H1 (cell line): ENCODE results near the gene SHANK2. TPM values are rescaled to one million over a fixed set of nuclear protein-coding genes. Genes with fewer than 3 reads are reported as not detected.

Experiments
- BACH1 ChIP-seq: IDR thresholded peaks from 2 replicates; pipeline ENCODE4 v1.6.1; 2012; ENCODE audit warnings: low read length, improper control_type of control experiment
- CREB1 ChIP-seq: IDR thresholded peaks from 2 replicates; pipeline ENCODE4 v1.6.1; 2012; ENCODE audit warnings: inconsistent platforms
- EP300 ChIP-seq, 2 experiments: IDR thresholded peaks; 1 replicate in 1 of 2; 2 replicates in 1 of 2; pipeline ENCODE4 v1.6.1; 2011 to 2012; ENCODE audit warnings: low read depth in 2 of 2, low read length in 2 of 2, mild to moderate bottlenecking in 2 of 2, borderline replicate concordance in 1 of 2, inconsistent platforms in 1 of 2, moderate library complexity in 1 of 2
- JUND ChIP-seq: IDR thresholded peaks from 2 replicates; pipeline ENCODE4 v1.6.1; 2011; ENCODE audit warnings: mild to moderate bottlenecking, improper control_type of control experiment, low read length
- POLR2AphosphoS5 ChIP-seq: IDR thresholded peaks from 2 replicates; pipeline ENCODE4 v1.6.1; 2011; ENCODE audit warnings: low read depth, low read length
- POU5F1 ChIP-seq: IDR thresholded peaks from 2 replicates; pipeline ENCODE4 v1.6.1; 2011; ENCODE audit warnings: low read depth, mild to moderate bottlenecking, low read length, moderate library complexity
- RAD21 ChIP-seq, 2 experiments: IDR thresholded peaks in 1 of 2; conservative IDR thresholded peaks in 1 of 2; 2 replicates each; pipeline ENCODE4 v1.6.1; 2011; ENCODE audit warnings: low read depth in 2 of 2, low read length in 2 of 2, improper control_type of control experiment in 1 of 2, inconsistent platforms in 1 of 2, mild to moderate bottlenecking in 1 of 2, moderate library complexity in 1 of 2
- RBBP5 ChIP-seq: IDR thresholded peaks from 2 replicates; pipeline ENCODE4 v1.7.1; 2012; ENCODE audit warnings: low read depth, mild to moderate bottlenecking, inconsistent platforms, low read length, moderate library complexity, borderline replicate concordance
- SP2 ChIP-seq: IDR thresholded peaks from 2 replicates; pipeline ENCODE4 v1.6.1; 2012; ENCODE audit warnings: mild to moderate bottlenecking, low read length, inconsistent platforms
- TAF7 ChIP-seq: optimal IDR thresholded peaks from 2 replicates; pipeline ENCODE3; 2011; ENCODE audit warnings: low read depth, mild to moderate bottlenecking, inconsistent platforms, low read length, moderate library complexity, borderline replicate concordance
- TEAD4 ChIP-seq: IDR thresholded peaks from 2 replicates; pipeline ENCODE4 v1.6.1; 2012; ENCODE audit warnings: low read depth, low read length, inconsistent platforms, mixed read lengths
- polyA plus RNA-seq, 7 experiments: library from polyadenylated mRNA; depleted of rRNA in 3 of 7; stranded (reverse) in 5 of 7; unstranded in 2 of 7; fragments of >200 nt in 5 of 7; fragments of 200-250 nt in 2 of 7; gene quantifications; 1 replicate in 5 of 7; 2 replicates in 1 of 7; 4 replicates in 1 of 7; pipeline versions ENCODE4 v1.2.1 to v1.2.3, GENCODE V29; 2011 to 2013; ENCODE audit warnings: missing spikeins in 2 of 7, mixed read lengths in 2 of 7
- total RNA-seq: library from RNA; stranded (reverse); fragmentation: NEBNext Ultra II Directional; extraction: Animal tissue kit (Norgen Biotek cat#: 25700); gene quantifications from 2 replicates; pipeline ENCODE4 v1.2.1, GENCODE V29; 2021
- TF ChIP-seq, protein P1 (sequence below): fragments of 300-600 bp; sonication (generic); IDR thresholded peaks from 2 replicates; pipeline ENCODE4 v1.7.1; 2012; ENCODE audit warnings: low read length, moderate library complexity, mild to moderate bottlenecking, inconsistent platforms; ENCODE audit not compliant: insufficient replicate concordance

The SHANK2 gene
- total and polyA plus RNA-seq, 2 of the 8 experiments (the other 6 are each of a cell fraction or from before 2014, with no cell fraction given), result 10.1 to 54.2 TPM

DNA sequence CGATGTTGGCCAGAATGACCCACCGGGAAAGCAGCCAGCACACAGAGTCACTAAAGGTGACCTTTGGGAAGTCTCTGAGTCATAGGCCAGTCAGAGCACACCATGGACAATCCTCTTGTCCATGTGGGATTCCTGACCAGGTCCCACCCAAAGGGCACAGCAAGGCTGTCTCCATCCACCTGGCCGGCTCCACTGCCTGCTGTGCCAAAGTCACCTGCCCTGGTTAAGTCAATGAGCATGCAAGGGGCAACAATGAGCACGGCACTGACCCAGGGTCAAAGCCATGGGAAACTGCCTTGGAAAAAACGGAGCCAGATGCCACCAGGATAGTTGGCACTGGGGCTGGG lies 49.8 kb downstream of the SHANK2 start (continued):
- TF ChIP-seq, protein P1, sequence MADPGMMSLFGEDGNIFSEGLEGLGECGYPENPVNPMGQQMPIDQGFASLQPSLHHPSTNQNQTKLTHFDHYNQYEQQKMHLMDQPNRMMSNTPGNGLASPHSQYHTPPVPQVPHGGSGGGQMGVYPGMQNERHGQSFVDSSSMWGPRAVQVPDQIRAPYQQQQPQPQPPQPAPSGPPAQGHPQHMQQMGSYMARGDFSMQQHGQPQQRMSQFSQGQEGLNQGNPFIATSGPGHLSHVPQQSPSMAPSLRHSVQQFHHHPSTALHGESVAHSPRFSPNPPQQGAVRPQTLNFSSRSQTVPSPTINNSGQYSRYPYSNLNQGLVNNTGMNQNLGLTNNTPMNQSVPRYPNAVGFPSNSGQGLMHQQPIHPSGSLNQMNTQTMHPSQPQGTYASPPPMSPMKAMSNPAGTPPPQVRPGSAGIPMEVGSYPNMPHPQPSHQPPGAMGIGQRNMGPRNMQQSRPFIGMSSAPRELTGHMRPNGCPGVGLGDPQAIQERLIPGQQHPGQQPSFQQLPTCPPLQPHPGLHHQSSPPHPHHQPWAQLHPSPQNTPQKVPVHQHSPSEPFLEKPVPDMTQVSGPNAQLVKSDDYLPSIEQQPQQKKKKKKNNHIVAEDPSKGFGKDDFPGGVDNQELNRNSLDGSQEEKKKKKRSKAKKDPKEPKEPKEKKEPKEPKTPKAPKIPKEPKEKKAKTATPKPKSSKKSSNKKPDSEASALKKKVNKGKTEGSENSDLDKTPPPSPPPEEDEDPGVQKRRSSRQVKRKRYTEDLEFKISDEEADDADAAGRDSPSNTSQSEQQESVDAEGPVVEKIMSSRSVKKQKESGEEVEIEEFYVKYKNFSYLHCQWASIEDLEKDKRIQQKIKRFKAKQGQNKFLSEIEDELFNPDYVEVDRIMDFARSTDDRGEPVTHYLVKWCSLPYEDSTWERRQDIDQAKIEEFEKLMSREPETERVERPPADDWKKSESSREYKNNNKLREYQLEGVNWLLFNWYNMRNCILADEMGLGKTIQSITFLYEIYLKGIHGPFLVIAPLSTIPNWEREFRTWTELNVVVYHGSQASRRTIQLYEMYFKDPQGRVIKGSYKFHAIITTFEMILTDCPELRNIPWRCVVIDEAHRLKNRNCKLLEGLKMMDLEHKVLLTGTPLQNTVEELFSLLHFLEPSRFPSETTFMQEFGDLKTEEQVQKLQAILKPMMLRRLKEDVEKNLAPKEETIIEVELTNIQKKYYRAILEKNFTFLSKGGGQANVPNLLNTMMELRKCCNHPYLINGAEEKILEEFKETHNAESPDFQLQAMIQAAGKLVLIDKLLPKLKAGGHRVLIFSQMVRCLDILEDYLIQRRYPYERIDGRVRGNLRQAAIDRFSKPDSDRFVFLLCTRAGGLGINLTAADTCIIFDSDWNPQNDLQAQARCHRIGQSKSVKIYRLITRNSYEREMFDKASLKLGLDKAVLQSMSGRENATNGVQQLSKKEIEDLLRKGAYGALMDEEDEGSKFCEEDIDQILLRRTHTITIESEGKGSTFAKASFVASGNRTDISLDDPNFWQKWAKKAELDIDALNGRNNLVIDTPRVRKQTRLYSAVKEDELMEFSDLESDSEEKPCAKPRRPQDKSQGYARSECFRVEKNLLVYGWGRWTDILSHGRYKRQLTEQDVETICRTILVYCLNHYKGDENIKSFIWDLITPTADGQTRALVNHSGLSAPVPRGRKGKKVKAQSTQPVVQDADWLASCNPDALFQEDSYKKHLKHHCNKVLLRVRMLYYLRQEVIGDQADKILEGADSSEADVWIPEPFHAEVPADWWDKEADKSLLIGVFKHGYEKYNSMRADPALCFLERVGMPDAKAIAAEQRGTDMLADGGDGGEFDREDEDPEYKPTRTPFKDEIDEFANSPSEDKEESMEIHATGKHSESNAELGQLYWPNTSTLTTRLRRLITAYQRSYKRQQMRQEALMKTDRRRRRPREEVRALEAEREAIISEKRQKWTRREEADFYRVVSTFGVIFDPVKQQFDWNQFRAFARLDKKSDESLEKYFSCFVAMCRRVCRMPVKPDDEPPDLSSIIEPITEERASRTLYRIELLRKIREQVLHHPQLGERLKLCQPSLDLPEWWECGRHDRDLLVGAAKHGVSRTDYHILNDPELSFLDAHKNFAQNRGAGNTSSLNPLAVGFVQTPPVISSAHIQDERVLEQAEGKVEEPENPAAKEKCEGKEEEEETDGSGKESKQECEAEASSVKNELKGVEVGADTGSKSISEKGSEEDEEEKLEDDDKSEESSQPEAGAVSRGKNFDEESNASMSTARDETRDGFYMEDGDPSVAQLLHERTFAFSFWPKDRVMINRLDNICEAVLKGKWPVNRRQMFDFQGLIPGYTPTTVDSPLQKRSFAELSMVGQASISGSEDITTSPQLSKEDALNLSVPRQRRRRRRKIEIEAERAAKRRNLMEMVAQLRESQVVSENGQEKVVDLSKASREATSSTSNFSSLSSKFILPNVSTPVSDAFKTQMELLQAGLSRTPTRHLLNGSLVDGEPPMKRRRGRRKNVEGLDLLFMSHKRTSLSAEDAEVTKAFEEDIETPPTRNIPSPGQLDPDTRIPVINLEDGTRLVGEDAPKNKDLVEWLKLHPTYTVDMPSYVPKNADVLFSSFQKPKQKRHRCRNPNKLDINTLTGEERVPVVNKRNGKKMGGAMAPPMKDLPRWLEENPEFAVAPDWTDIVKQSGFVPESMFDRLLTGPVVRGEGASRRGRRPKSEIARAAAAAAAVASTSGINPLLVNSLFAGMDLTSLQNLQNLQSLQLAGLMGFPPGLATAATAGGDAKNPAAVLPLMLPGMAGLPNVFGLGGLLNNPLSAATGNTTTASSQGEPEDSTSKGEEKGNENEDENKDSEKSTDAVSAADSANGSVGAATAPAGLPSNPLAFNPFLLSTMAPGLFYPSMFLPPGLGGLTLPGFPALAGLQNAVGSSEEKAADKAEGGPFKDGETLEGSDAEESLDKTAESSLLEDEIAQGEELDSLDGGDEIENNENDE, result no peak
- TF ChIP-seq EP300 (IDR thresholded peaks at IDR 0.05; ENCODE audit: borderline replicate concordance in 1 of 2, low read depth in 2 of 2, low read length in 2 of 2), result no peak
- no peak for TF ChIP-seq RAD21 (IDR thresholded peaks at IDR 0.05 in 1 of 2, conservative IDR thresholded peaks at IDR 0.05 in 1 of 2; ENCODE audit: low read depth in 2 of 2, low read length in 2 of 2)
- TF ChIP-seq RBBP5, result no peak
- TF ChIP-seq POU5F1, result no peak
- no peak for TF ChIP-seq CREB1
- no peak for TF ChIP-seq BACH1
- no peak for TF ChIP-seq TAF7
- TF ChIP-seq TEAD4, result no peak
- TF ChIP-seq SP2, result no peak
- TF ChIP-seq POLR2AphosphoS5, result no peak
- no peak for TF ChIP-seq JUND
